ENCODE data around the gene TMBIM4. TPM values are rescaled to one million over a fixed set of nuclear protein-coding genes. Genes with fewer than 3 reads are reported as not detected.
A peak's percentile ranks its signal among the peaks of the same experiment; 100 is the strongest.

Gene TMBIM4
- total RNA-seq, 1 donor from 2014 or later: 30.9 TPM

DNA sequence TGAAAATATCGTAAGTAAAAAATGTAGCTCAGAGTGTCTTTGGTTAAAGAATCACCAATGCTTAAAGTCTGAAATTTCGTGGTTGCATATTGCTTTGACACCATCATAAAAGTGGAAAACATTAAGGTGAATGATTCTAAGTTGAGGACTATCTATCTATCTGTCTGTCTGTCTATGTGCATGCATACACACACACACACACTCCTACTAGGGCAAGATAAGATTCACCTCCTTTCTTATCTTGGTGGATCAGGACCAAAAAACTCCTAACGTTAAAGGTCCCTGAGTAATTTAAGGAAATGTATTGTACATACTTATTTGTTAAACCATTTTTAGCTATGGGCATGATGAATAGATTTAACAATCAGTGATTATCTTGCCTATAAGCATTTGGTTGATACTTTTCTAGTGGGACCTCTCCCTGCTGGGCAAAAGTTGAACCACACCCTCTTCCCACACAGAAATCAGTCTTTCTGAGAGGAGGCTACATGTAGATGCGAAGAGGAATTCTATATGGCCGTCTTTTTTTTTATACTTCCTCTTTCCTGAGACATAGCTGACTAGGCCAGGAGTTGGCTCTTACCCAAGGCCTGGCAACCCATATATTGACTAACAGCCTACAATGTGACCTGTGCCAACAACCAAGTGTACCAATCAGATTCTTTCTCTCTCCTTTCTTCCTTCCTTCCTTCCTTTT lies 19.9 kb downstream of the TMBIM4 start:
- Mint-ChIP-seq H3K4me1 (ENCODE audit: low read depth) (no peaks in the 10 kb centered on the region), H3K27me3 (no peaks in the 10 kb centered on the region), H3K27ac (no peak overlapping the region), H3K9me3 (ENCODE audit: low read depth) (no peaks in the 10 kb centered on the region), H3K36me3 (ENCODE audit: insufficient read depth) (peaks cover 2% of the 10 kb centered on the region), H3K4me3 (ENCODE audit: low read depth) (no peak overlapping the region)
- TF ChIP-seq, protein P1, sequence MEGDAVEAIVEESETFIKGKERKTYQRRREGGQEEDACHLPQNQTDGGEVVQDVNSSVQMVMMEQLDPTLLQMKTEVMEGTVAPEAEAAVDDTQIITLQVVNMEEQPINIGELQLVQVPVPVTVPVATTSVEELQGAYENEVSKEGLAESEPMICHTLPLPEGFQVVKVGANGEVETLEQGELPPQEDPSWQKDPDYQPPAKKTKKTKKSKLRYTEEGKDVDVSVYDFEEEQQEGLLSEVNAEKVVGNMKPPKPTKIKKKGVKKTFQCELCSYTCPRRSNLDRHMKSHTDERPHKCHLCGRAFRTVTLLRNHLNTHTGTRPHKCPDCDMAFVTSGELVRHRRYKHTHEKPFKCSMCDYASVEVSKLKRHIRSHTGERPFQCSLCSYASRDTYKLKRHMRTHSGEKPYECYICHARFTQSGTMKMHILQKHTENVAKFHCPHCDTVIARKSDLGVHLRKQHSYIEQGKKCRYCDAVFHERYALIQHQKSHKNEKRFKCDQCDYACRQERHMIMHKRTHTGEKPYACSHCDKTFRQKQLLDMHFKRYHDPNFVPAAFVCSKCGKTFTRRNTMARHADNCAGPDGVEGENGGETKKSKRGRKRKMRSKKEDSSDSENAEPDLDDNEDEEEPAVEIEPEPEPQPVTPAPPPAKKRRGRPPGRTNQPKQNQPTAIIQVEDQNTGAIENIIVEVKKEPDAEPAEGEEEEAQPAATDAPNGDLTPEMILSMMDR (IDR thresholded peaks at IDR 0.05; ENCODE audit: unreplicated experiment): peak; percentile 36
- DNase-seq (ENCODE audit: low spot score, unreplicated experiment): no peak

DNA sequence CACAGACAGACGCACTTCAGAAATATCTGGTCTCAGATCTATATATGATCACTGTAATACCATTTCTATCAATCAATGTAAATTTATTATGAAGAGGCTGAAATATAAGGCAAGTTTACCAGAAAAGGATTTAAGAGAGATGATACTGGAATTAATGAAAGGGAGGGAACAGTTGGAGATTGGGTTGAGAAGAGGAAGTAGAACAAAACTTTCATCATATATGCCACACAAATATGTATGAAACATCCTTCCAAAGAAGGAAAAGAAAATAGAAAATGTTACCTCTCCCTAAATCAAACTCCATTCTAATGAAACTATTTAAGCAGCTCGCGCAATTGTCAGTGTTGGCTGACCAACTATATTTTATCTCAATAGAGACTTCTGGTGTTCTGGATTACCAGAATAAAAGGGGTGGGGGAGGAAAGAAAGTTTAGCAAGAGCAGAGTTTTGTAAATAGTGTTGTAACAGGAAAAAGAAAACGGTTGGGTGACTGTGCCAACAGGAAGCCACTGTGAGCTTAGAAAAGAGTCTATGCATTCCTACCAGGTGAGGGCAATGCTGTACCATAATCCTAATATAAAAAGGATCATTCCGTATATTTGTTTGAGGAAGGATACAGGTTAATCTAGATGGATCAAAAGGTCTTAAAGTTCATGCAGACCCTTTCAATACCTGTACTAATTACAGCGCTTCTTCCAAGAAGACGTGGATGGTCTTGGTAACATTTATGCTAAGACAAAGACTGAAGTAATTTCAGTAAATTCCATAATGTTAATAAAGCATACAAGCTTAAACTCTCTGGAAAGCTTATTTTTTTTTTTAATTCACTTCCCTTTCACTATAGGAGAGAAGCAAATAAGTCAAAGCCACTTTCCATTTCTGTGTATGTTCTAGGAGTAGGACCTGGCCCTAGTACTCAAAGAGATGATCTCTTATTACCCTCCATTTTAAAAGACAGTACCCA lies 24.7 kb downstream of the TMBIM4 start:
- H3K27ac Mint-ChIP-seq: peak overlapping the region; percentile 81
- H3K36me3 Mint-ChIP-seq (ENCODE audit: insufficient read depth): peaks cover 17% of the 10 kb centered on the region
- H3K27me3 Mint-ChIP-seq: no peaks in the 10 kb centered on the region
- TF ChIP-seq, protein P1 (IDR thresholded peaks at IDR 0.05; ENCODE audit: unreplicated experiment): peak; percentile 73
- no peak for DNase-seq (ENCODE audit: low spot score, unreplicated experiment)
- no peaks in the 10 kb centered on the region for H3K4me1 Mint-ChIP-seq (ENCODE audit: low read depth)
- H3K9me3 Mint-ChIP-seq (ENCODE audit: low read depth): peaks cover 13% of the 10 kb centered on the region
- no peak overlapping the region for H3K4me3 Mint-ChIP-seq (ENCODE audit: low read depth)

DNA sequence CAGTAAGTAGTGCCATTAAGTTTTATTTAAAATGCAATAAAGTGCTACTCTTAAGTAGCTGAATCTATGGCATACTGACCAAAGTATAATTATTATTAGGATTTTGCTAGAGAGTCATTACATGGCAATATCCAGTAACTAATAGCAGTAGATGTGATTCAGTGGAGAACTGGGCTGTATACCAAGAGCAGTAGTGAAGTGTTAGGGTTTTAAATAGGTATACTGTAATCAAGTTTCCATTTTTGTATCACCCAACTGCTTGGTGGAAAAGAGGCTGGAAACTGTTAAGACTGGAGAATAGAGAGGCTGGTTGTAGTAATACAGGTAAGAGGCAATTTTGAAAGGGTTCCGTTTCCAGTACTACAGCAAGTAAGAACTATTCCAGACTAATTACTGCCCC lies 25.9 kb downstream of the TMBIM4 start:
- Mint-ChIP-seq H3K9me3 (ENCODE audit: low read depth) (peaks cover 22% of the 10 kb centered on the region), H3K4me3 (ENCODE audit: low read depth) (no peak overlapping the region), H3K27ac (no peak overlapping the region), H3K4me1 (ENCODE audit: low read depth) (no peaks in the 10 kb centered on the region), H3K27me3 (no peaks in the 10 kb centered on the region), H3K36me3 (ENCODE audit: insufficient read depth) (peaks cover 24% of the 10 kb centered on the region)
- TF ChIP-seq, protein P1 (IDR thresholded peaks at IDR 0.05; ENCODE audit: unreplicated experiment): no peak
- DNase-seq (ENCODE audit: low spot score, unreplicated experiment): no peak

DNA sequence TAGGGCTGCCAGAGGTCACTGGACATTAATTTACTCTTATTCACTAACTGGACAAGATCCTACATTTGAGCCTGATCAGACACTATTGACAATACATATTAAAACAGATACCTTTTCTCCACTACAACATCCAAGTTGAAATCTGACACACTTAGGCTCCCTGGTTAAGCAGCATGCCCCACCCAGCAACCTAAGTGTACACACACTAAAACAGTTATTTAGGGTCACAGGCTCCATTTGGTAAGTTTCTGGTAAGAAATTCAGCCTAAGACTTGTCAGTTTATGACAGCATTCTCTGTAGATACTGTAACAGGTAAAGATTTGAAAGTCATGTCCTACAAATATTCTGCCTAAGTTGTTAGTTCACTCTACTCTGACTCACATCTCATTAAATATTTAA lies 27.0 kb downstream of the TMBIM4 start:
- Mint-ChIP-seq H3K36me3 (ENCODE audit: insufficient read depth) (peaks cover 26% of the 10 kb centered on the region), H3K4me3 (ENCODE audit: low read depth) (no peak overlapping the region), H3K9me3 (ENCODE audit: low read depth) (peaks cover 22% of the 10 kb centered on the region), H3K27me3 (no peaks in the 10 kb centered on the region), H3K27ac (no peak overlapping the region), H3K4me1 (ENCODE audit: low read depth) (no peaks in the 10 kb centered on the region)
- TF ChIP-seq, protein P1 (IDR thresholded peaks at IDR 0.05; ENCODE audit: unreplicated experiment): no peak
- DNase-seq (ENCODE audit: low spot score, unreplicated experiment): no peak

DNA sequence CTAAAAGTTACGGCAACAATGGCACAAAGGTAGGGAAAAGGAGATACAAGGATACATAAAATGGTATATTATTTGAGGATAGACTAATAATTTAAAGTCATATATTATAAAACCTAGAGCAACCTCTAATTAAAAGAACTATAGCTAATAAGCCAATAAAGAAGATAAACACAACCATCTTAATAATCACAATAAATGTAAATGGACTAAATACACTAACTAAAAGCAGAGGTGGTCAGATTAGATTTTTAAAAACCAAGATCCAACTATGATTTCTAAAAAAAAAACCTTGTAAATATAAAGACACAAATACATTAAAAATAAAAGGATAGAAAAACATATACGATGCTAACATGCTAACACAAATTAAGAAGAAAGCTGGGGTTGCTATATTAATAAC lies 28.5 kb downstream of the TMBIM4 start:
- Mint-ChIP-seq H3K27me3 (no peaks in the 10 kb centered on the region), H3K36me3 (ENCODE audit: insufficient read depth) (peaks cover 33% of the 10 kb centered on the region), H3K9me3 (ENCODE audit: low read depth) (peaks cover 24% of the 10 kb centered on the region), H3K27ac (no peak overlapping the region), H3K4me3 (ENCODE audit: low read depth) (no peak overlapping the region), H3K4me1 (ENCODE audit: low read depth) (no peaks in the 10 kb centered on the region)
- no peak for DNase-seq (ENCODE audit: low spot score, unreplicated experiment)
- TF ChIP-seq, protein P1 (IDR thresholded peaks at IDR 0.05; ENCODE audit: unreplicated experiment): no peak
